Measurements from ENCODE around the gene DCAF12.
"Not testable (repeated sequence)": the region's sequence is repeated elsewhere in the genome, so short reads cannot be mapped to it uniquely, and the experiment has no call there.

- TF ChIP-seq CTCF (IDR thresholded peaks at IDR 0.05; ENCODE audit: low read length); EZH2 (optimal IDR thresholded peaks at IDR 0.05; ENCODE audit: low read depth, low read length): not testable (repeated sequence)
Measured at GRCh38 chr9:34042074-34042473, 84.4 kb downstream of the DCAF12 start.

All from MM.1S (cell line).